ENCODE measurements around the gene RRP1. TPM values are rescaled to one million over a fixed set of nuclear protein-coding genes. Genes with fewer than 3 reads are reported as not detected.

RRP1 gene
- polyA plus RNA-seq, 1 experiment, result 8.2 TPM

- no peak for TF ChIP-seq CTCF (IDR thresholded peaks at IDR 0.05; ENCODE audit: low read depth, low read length)
- CTCF ChIA-PET, result no interaction called here
- no peak overlapping the region for H3K4me3 ChIP-seq (ENCODE audit: low read depth, low read length)
- peaks cover 16% of the 10 kb centered on the region for H3K27me3 ChIP-seq (ENCODE audit: control insufficient read depth, insufficient read depth, low read length)
- no peak for DNase-seq (ENCODE audit: low read depth, low spot score)
- peaks cover 3% of the 10 kb centered on the region; the same call in 1 of the 2 replicates for H3K9me3 ChIP-seq (ENCODE audit: control insufficient read depth, insufficient read depth, low read length)
- no peak overlapping the region for H3K27ac ChIP-seq (ENCODE audit: low read depth, low read length)
- POLR2A ChIA-PET, result no interaction called here
These were observed 36.7 kb downstream of the RRP1 start for GRCh38 chr21:43825936-43826622.

- no peak for DNase-seq (ENCODE audit: low read depth, low spot score)
- POLR2A ChIA-PET, result no interaction called here
- peaks cover 3% of the 10 kb centered on the region; the same call in 1 of the 2 replicates for H3K9me3 ChIP-seq (ENCODE audit: control insufficient read depth, insufficient read depth, low read length)
These were observed 37.2 kb downstream of the RRP1 start for GRCh38 chr21:43826623-43826974.

GRCh38 chr21:43827015-43827611 lies 37.7 kb downstream of the RRP1 start:
- H3K27ac ChIP-seq (ENCODE audit: low read depth, low read length), result no peak overlapping the region
- POLR2A ChIA-PET, result no interaction called here
- CTCF ChIA-PET, result interaction anchor here (0.7 kb wide), 1 partner anchor 81 kb away, joined by 3 read pairs; no protein-coding TSS in a partner anchor

More at GRCh38 chr21:43826623-43826974, 37.2 kb downstream of the RRP1 start:
- TF ChIP-seq CTCF (IDR thresholded peaks at IDR 0.05; ENCODE audit: low read depth, low read length), result no peak
- no peak overlapping the region for H3K27ac ChIP-seq (ENCODE audit: low read depth, low read length)
- no peak overlapping the region for H3K4me3 ChIP-seq (ENCODE audit: low read depth, low read length)
- H3K27me3 ChIP-seq (ENCODE audit: control insufficient read depth, insufficient read depth, low read length), result peaks cover 19% of the 10 kb centered on the region
- CTCF ChIA-PET, result no interaction called here

GRCh38 chr21:43829161-43829560 lies 39.8 kb downstream of the RRP1 start:
- CTCF ChIA-PET, result no interaction called here
- DNase-seq (ENCODE audit: low read depth, low spot score), result no peak
- Histone ChIP-seq H3K4me3 (ENCODE audit: low read depth, low read length) (no peak overlapping the region), H3K9me3 (ENCODE audit: control insufficient read depth, insufficient read depth, low read length) (peaks cover 16% of the 10 kb centered on the region), H3K27ac (ENCODE audit: low read depth, low read length) (no peak overlapping the region), H3K27me3 (ENCODE audit: control insufficient read depth, insufficient read depth, low read length) (peaks cover 26% of the 10 kb centered on the region)
- POLR2A ChIA-PET, result interaction anchor here (0.7 kb wide), 1 partner anchor 118 kb away, joined by 12 read pairs; no protein-coding TSS in a partner anchor
- TF ChIP-seq CTCF (IDR thresholded peaks at IDR 0.05; ENCODE audit: low read depth, low read length), result no peak

More at GRCh38 chr21:43827015-43827611, 37.7 kb downstream of the RRP1 start:
- TF ChIP-seq CTCF (IDR thresholded peaks at IDR 0.05; ENCODE audit: low read depth, low read length), result no peak
- Histone ChIP-seq H3K4me3 (ENCODE audit: low read depth, low read length) (no peak overlapping the region), H3K27me3 (ENCODE audit: control insufficient read depth, insufficient read depth, low read length) (peaks cover 19% of the 10 kb centered on the region), H3K9me3 (ENCODE audit: control insufficient read depth, insufficient read depth, low read length) (peaks cover 3% of the 10 kb centered on the region; the same call in 1 of the 2 replicates)
- no peak for DNase-seq (ENCODE audit: low read depth, low spot score)

GRCh38 chr21:43829575-43830119 lies 40.3 kb downstream of the RRP1 start:
- DNase-seq (ENCODE audit: low read depth, low spot score), result no peak
- no peak overlapping the region for H3K27ac ChIP-seq (ENCODE audit: low read depth, low read length)
- POLR2A ChIA-PET, result no interaction called here

More at GRCh38 chr21:43829575-43830119, 40.3 kb downstream of the RRP1 start:
- Histone ChIP-seq H3K4me3 (ENCODE audit: low read depth, low read length) (no peak overlapping the region), H3K9me3 (ENCODE audit: control insufficient read depth, insufficient read depth, low read length) (peaks cover 20% of the 10 kb centered on the region), H3K27me3 (ENCODE audit: control insufficient read depth, insufficient read depth, low read length) (peaks cover 26% of the 10 kb centered on the region)
- TF ChIP-seq CTCF (IDR thresholded peaks at IDR 0.05; ENCODE audit: low read depth, low read length), result no peak
- CTCF ChIA-PET, result no interaction called here
